Inflammatory macrophage treated with lipopolysaccharide for 4 hours (primary cell): Measurements from ENCODE around the gene IVD.
A peak's percentile ranks its signal among the peaks of the same experiment; 100 is the strongest.

Experiments used
- DNase-seq: peaks from one replicate; pipeline ENCODE4 v3.0.0-alpha.2; 2020

Gene IVD

DNA sequence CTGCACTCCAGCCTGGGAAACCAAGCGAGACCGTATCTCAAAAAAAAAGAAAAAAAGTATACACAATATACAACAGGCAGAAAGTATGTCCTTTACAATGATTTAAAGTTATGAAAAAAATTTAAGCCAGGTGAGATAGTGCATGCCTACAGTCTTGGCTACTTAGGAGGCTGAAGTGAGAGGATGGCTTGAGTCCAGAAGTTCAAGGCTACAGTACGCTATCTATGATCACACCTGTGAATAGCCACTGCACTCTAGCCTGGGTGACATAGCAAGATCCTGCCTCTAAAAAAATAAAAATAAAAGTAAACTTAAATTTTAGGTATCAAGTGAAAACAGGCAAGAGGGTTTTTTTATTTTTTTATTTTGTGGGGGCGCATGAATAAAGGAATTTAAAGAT lies 26.2 kb upstream of the IVD start:
- no peak for DNase-seq

DNA sequence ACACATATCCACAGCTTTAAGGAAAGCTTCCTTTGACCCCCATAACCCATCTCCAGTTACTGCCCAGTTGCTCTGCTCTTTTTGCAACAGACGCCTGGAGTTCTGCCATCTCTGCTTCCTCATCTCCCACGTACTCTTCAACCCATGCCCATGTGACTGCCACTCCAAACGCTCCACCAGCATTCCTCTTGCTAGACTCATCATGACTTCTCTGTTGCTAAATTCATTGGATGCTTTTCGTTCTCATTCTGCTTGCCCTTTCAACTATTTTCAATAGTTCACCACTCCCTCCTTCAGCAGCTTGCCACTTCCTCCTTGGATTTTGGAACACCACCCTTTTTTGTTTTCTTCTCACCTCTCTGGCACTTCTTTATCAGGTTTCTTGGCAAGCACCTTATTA lies 25.7 kb upstream of the IVD start:
- peak; percentile 91 for DNase-seq

DNA sequence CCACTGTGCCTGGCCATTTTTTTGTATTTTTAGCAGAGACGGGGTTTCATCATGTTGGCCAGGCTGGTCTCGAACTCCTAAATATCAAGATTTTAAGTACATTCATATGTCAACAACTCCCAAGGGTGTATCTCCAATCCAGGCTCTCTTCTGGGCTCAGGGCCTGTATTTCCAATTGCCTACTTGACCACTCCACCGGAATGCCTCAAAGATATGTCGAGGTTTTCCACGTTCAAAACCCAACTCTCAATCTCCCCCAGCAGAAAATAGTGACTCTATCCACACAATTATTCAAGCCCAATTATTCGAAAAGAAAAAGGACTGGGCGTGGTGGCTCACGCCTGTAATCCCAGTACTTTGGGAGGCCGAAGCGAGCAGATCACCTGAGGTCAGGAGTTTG lies 25.0 kb upstream of the IVD start:
- no peak for DNase-seq

DNA sequence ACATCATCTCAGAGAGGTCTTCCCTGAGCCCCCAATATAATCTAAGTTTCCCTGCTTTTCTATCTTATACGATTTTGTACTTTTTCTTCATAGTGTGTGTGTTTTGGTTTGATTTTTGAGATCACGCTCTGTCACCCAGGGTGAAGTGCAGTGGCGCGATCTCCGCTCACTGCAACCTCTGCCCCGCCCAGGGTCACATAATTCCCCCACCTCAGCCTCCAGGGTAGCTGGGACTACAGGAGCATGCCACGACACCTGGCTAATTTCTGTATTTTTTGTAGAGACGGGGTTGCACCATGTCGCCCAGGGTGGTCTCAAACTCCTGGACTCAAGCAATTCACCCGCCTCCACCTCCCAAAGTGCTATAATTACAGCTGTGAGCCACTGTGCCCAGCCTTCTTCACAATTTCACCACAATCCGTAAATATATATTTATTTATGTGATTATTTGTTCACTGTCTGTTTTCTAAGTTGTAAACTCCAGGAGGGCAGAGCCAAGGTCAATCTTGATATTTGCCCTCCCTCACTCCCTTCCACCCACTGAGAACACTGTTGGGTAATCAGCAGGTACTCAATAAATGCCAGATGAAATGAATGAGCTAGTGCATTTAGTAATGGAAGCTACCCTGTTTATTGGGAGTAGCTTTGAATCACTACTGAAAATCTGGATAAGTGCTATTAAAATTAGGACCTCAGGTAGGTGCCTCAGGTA lies 23.6 kb upstream of the IVD start:
- DNase-seq = no peak

DNA sequence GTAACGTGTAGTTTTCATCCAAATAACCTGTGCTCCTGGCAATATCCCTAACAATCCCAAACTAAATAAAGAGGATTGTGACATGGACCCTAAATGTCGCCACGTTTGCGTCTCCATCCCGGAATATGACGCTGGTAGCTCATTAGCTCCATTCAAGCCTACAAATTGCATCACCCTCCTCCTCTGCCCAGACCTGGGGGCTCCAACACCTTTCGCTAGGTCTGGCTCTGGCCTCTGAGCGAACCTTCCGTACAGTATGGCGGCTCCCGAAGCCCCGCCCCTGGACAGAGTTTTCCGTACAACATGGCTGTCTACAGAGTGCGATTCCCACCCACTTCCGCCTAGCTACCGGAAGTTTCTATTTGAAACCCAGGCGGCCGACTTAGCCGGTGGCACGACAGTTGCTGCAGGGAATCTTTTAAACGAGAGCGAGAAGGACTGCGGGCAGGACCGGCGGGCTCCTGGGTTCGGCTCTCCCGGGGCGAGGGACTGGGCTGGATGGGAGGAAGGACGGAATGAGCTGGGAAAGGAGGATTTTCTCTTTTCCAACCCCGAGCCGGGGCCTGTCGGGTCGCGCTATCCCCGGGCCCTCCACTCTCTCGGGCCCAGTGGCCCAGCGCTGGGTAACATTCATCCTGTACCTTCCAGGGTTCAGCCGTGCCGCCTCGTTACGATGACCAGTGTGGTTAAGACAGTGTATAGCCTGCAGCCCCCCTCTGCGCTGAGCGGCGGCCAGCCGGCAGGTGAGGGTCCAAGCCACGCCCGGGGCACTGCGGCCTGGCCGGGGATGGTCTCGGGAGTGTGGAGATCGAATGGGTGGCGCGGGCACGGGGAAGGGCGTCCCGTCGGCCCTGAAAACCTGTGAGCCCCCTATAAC lies 22.8 kb upstream of the IVD start, which contains the start of gene KNSTRN:
Gene KNSTRN, plus strand, starts transcription at position 142 of the 877 bp plus-strand sequence. Its CDS starts 115 bp downstream, at position 257.
- peak; percentile 94 for DNase-seq

DNA sequence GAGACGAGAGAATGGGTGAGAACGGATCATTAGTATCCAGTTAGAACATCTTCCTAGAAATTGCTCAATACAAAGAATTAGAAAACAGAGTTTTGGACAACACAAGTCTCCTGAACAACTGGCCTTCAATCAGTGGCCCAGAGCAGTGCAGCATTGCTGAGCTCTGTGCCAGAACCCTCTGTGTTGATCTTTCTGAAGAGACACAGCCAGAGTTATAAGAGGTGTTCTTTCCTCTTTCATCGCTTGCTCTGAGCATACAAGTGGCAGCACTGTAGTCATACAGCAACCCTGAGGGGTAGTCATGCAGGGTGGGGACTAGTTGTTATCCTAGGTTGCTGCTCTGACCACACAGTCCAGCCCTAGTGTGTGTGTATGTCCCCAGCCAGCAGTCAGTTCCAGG lies 19.1 kb upstream of the IVD start:
- DNase-seq = no peak

DNA sequence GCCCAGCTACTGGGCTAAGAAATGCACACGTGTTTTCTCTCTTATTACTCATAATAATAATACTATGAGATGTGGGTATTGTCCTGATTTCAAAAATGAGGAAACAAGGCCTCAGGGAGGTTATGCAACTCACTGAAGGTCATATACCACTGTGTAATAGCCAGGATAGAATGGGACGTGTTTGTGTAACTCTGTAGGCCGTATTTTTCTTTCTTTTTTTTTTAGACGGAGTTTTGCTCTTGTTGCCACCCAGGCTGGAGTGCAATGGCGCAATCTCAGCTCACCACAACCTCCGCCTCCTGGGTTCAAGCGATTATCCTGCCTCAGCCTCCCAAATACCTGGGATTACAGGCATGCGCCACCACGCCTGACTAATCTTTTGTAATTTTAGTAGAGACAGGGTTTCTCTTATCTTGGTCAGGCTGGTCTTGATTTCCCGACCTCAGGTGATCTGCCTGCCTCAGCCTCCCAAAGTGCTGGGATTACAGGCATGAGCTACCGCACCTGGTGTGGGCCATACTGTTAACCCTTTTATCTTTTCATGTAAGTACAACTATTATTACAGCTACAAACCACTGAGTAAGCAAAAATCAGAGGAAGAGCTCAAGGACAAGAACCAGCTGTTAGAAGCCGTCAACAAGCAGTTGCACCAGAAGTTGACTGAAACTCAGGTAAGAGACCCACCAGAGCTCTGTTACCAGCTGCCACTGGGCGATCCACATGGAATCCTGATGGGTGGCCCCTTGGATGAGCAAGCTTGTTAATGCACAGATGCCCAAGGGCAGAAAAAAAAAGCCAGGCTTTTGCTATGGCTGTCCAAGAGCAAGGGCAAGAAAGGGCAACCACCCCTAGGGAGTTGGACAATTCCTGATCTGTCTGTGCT lies 16.4 kb upstream of the IVD start:
- DNase-seq = peak; percentile 97

DNA sequence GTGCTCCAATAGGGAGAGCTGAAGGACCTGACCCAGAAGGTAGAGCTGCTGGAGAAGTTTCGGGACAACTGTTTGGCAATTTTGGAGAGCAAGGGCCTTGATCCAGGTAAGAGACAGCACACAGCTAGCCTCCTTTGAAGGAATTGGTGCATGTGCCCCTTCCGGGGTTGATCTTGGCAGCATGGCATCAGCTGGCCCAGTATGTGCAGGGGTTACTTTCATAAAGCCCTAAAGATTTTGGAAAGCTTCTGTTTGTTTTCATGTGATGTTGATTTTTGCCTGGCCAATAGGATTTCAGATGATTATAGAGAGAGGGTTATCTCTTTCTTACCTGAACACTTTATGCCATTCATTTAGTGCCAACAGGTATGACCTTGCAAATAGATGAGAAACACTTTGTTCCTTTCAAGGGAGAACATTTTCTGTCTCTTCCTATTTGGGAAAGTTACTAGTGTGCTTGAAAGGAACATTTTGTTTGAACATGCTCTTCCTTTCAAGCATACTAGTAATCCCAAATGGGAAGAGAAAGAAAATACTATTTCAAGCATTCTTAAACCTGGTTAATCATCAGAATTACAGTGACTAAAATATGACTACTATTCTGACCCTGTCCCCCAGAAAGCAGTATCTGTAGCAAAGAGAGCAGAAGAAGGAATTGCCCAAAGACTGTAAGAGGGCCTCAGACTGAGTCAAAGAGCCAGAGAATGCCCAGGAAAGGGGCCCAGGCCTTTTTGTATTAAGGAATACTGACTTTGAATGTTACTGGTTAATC lies 15.6 kb upstream of the IVD start:
- no peak for DNase-seq

DNA sequence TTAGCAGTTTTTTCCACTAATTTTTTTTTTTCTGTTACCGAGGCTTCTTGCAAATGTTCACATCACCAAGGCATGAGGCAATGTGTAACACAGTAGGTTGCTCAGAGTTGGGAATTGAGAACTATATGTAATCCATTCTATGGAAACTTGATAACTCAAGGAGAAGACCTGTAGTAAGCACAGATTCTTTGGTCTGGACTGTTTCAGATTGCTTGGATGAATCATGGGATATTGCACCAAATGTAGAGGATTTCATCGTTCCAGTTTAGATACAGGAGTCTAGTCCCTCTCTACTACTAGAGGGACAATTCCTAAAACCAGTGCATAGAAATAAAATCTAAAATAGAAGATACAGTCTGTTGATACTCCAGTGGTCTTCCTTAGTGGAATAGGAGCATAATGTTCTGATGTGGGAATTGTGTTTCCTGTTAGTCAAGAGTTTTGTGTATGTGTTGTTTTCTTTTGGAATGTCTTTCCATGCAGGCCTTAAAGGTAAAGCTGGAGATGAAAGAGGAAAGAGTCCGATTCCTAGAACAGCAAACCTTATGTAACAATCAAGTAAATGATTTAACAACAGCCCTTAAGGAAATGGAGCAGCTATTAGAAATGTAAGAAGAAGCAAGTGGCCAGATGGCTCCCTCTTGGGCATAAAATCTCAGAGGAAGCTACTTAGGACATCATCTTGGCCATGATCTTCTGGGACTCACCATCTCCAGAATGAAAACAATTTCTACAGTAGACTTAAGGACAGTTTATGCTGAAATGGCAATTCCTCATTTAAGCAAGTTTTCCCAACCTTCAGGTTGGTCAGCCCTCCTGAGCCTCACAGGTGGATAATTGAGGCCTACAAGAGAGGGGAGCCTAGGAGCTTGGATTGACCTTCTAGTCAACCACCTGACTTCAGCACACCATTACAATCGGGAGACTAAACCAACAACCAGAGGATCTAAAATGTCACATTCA lies 12.3 kb upstream of the IVD start:
- DNase-seq = peak; percentile 45

DNA sequence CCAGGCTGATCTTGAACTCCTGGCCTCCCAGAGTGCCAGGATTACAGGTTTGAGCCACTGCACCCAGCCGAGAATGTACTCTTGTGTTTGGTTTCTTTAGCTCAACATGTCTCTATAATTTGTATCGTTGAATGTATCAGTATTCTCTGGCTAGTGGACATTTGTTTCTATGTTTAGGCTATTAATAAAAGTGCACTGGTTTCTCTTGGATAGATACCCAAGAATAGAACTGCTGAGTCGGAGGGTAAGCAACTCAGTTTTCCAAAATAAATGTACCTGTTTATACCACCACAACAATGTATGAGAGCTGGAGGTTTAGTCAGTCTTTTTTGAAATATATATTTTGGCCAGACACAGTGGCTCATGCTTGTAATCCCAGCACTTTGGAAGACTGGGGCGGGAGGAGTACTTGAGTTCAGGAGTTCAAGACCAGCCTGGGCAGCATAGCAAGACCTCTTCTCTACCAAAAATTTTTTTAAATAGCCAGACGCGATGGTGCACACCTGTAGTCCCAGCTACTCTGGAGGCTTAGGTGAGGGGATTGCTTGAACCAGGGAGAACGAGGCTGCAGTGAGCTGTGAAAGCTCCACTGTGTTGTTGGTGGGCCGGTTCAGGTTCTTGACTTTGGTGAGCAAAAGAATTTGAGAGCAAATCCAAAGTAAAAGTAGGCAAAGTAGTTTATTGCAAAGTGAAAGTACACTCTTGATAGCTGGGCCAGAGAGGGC lies 7.7 kb upstream of the IVD start:
- DNase-seq = no peak

DNA sequence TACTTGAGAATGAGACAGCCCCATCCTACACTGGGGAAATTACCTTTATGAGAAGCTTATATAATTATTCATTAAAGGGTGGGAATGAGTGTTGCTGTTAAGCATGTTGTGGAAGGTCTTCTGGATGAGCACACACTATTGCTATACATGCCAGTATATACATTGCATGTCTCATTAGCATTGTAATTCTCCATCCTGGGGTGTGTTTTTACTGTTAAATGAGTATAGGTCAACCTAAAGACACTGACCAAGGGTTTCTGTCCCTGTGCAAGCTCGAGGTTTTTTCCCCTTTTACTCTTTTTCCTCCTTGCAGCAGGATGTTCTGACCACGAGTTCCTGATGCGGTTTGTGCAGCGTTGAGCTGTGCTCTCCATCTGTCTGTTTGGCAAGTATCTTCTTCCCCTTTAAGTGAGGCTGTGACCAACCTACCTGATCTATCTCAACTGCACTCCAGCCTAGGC lies 7.2 kb upstream of the IVD start:
- peak; percentile 82 for DNase-seq

DNA sequence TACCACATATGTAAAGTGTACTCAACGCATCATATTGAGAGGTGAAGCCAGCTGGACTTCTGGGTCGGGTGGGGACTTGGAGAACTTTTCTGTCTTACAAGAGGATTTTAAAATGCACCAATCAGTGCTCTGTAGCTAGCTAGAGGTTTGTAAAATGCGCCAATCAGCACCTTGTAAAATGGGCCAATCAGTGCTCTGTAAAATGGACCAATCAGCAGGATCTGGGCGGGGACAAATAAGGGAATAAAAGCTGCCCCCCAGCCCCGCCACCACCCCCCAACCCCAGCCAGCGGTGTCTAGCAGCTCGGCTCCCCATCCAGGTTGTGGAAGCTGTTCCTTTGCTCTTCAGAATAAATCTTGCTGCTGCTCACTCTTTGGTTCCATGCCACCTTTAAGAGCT lies 6.2 kb upstream of the IVD start:
- no peak for DNase-seq

DNA sequence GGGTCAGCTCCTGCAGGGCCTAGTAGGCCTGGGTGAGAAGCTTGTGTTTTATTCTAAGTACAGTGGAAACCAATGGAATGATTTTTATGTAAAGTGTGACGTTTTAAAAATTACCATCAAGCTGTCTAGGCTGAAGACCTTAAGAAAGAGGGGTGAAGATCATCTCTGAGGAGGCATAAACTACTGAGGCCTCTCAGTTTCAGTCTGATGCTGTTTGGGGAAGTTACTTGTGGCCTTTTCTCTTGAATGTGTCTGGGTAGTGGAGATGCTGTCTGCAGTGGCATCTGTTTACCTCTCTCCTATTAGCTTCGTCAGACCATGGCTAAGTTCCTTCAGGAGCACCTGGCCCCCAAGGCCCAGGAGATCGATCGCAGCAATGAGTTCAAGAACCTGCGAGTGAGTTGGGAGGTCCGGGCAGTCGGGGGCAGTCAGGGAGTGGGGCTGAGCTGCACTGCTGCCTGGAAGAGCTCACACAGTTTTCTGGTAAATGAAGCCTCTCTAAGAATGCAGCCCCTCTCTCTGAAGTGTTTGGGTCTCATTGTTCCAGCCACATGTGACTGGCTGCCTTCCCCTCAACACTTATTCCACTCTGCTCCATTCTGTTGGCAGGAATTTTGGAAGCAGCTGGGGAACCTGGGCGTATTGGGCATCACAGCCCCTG lies 1.9 kb downstream of the IVD start:
- peak; percentile 60 for DNase-seq

DNA sequence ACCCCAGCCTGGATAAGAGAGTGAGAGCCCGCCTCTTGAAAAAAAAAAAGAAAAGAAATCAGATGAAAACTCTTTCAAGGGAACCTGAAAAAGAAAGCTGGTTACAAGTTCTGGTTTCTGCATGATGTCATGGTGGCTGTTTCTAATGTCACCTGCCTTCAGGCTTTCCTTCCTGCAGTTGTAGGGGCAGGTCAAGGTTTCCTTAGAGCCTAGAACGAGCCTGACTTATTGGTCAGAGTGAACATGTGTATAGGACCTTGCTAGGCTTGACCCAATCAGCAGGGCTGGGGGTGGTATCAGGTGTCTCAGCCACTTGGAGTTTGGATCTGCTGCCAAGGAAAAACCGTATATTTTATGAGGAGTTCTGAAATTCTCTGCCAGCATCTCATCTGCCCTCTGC lies 3.8 kb downstream of the IVD start:
- DNase-seq = no peak

DNA sequence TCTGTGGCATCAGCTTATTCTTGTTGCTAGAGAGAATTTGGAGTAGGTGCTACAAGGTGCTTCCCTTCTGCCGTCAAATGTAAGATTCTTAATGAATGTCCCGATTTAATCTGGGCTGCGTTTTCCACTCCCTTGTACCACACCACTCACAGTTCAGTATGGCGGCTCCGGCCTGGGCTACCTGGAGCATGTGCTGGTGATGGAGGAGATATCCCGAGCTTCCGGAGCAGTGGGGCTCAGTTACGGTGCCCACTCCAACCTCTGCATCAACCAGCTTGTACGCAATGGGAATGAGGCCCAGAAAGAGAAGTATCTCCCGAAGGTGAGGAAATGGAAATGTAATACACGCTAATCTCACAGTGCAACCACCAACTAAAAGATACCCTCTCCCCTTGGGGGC lies 4.9 kb downstream of the IVD start:
- no peak for DNase-seq

DNA sequence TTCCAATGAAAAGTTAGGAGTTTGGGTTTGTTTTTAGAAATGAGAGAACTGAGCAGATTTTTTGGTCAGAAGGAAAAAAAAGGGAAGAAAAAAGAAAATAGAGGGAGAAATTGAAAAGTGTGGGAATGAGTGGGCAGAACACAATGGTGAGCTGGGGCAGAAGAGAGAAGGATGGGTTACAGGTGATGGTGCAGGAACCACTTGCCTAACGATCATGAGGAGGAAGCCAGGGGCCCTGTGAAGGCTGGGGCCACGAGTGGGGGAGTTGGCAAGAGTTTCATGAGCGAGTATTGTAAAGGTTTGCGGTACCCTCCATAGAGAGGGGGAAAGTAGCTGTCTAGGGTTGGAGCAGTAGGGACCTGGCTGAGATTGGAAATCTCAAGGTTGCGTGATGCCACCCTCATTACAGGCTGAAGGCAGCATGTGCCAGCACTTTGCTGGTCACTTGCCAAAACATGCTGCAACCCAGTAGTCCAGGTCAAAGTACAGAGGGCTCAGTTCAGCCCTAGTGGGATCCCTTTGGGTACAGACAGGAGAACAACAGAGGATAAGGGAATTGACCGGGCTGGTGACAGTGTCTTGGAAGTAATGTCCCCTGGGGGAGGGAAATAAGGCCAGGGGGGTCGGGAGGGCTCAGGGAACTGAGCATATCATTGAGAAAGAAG lies 6.6 kb downstream of the IVD start:
- DNase-seq = no peak

DNA sequence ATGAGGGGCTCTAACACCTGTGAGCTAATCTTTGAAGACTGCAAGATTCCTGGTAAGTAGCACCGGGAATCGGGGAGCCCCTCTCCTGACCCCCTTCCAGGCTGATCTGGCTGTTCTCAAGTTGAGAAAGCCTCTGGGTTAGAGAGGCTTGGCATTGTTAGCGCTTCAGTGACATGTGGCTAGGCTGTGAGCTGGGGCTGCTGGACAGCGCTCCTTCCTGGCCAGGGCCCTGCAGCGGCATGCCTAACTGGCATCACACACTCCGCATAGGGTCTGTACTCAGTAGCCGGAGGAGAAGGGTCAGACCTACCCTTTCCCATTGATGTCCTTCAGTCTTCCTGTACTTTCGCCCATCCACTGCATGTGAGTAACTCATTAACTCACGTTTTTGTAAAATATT lies 7.4 kb downstream of the IVD start:
- no peak for DNase-seq

DNA sequence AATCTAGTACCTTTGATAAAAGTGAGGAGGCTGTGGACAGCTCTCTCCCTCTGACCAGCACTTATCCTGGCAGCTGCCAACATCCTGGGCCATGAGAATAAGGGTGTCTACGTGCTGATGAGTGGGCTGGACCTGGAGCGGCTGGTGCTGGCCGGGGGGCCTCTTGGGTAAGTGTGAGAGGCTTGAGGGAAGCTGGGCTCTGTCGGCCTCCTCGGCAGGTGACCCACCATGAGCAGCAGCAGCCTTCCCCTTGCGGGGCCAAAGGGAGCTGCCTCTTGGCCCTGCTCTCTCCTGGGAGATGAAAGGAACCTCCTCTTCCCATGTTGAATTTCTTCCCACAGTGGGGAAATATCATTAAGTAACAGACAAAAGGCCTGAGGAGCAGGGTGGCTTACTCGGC lies 9.2 kb downstream of the IVD start:
- DNase-seq = no peak

DNA sequence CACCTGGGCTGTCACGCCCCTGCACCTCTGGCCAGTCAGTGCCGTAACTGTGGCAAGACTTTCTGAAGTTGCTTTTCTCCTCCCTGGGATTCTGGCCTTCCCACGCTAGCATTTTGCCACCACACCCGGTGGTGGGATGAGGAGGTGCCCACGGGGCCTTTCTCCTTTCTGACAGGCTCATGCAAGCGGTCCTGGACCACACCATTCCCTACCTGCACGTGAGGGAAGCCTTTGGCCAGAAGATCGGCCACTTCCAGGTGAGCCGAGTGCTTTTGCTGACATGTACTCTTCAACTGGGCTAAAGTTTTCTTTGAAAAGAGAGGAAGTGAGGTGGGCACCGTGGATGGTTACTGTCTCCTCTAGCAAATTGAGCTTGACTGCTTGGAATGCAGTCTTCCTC lies 9.6 kb downstream of the IVD start:
- no peak for DNase-seq
